Lung (tissue), 12 donors: ENCODE measurements around the gene SUN1. TPM values are rescaled to one million over a fixed set of nuclear protein-coding genes. Genes with fewer than 3 reads are reported as not detected.

Experiments
- ATAC-seq: fragments of 200-7000 bp; cut with Tn5 transposase; one replicate; pipeline ENCODE4 v1.9.1; 2020; ENCODE audit warnings: moderate number of reproducible peaks; ENCODE audit not compliant: insufficient read depth, low FRiP score
- DNase-seq, 3 donors: peaks; one replicate each; pipeline ENCODE4 v3.0.0-alpha.2; 2013 to 2017
- H3K27ac ChIP-seq, 2 donors: one replicate each; pipeline ENCODE4 v1.5.1; 2013; ENCODE audit warnings: mild to moderate bottlenecking in 2 of 2, moderate library complexity in 2 of 2, control low read depth in 1 of 2, inconsistent platforms in 1 of 2, low read depth in 1 of 2, low read length in 1 of 2
- H3K27me3 ChIP-seq, 3 donors: one replicate each; pipeline ENCODE4 v1.5.1; 2013; ENCODE audit warnings: low read length in 2 of 3; ENCODE audit not compliant: control insufficient read depth in 3 of 3, insufficient read depth in 3 of 3
- H3K36me3 ChIP-seq, 4 donors: one replicate each; pipeline ENCODE4 v1.5.1; 2013; ENCODE audit warnings: low read length in 4 of 4, mild to moderate bottlenecking in 1 of 4, moderate library complexity in 1 of 4; ENCODE audit not compliant: control insufficient read depth in 4 of 4, insufficient read depth in 4 of 4
- H3K4me1 ChIP-seq, 5 donors: one replicate each; pipeline ENCODE4 v1.5.1; 2013; ENCODE audit warnings: low read length in 5 of 5, mild to moderate bottlenecking in 2 of 5, moderate library complexity in 1 of 5; ENCODE audit not compliant: control insufficient read depth in 5 of 5, insufficient read depth in 5 of 5
- H3K4me3 ChIP-seq: one replicate; pipeline ENCODE4 v1.5.1; 2013; ENCODE audit warnings: mild to moderate bottlenecking, control low read depth, moderate library complexity
- H3K9ac ChIP-seq, 2 donors: one replicate each; pipeline ENCODE4 v1.5.1; 2013; ENCODE audit warnings: low read length in 2 of 2, control low read depth in 1 of 2; ENCODE audit not compliant: insufficient read depth in 1 of 2
- H3K9me3 ChIP-seq, 4 donors: one replicate each; pipeline ENCODE4 v1.5.1; 2013; ENCODE audit warnings: low read length in 3 of 4, mild to moderate bottlenecking in 1 of 4, moderate library complexity in 1 of 4; ENCODE audit not compliant: control insufficient read depth in 4 of 4, insufficient read depth in 3 of 4
- WGBS, 2 donors: extraction: QIAGEN DNeasy Blood & Tissue Kit; methylation state at CpG; one replicate each; pipeline ENCODE4 v1.1.7; 2013; 5-methylcytosine and 5-hydroxymethylcytosine counted together
- polyA plus RNA-seq, 2 donors: library from polyadenylated mRNA; stranded (reverse); fragments of 200-250 nt; gene quantifications; one replicate each; pipeline ENCODE4 v1.2.1, GENCODE V29; 2013
- total RNA-seq, 2 donors: library from RNA; depleted of rRNA in 1 of 2; stranded (reverse); fragments of >200 nt in 1 of 2; gene quantifications; one replicate each; pipeline ENCODE4 v1.2.1, GENCODE V29; 2014 to 2021
- TF ChIP-seq, protein P1 (sequence below): IDR thresholded peaks from 2 replicates; pipeline ENCODE4 v1.5.1; 2012; ENCODE audit warnings: mild to moderate bottlenecking; ENCODE audit errors: control extremely low read depth, extremely low read depth
- donor health status: control.
- donor health status: control.
- donor health status: Bipolar disorder and iron deficiency.
- donor health status: healthy.
- donor health status: DM: yes; HTN: yes; CAD: no.

Gene SUN1
- total and polyA plus RNA-seq, 4 donors = 69.6 to 349 (median 104) TPM

DNA sequence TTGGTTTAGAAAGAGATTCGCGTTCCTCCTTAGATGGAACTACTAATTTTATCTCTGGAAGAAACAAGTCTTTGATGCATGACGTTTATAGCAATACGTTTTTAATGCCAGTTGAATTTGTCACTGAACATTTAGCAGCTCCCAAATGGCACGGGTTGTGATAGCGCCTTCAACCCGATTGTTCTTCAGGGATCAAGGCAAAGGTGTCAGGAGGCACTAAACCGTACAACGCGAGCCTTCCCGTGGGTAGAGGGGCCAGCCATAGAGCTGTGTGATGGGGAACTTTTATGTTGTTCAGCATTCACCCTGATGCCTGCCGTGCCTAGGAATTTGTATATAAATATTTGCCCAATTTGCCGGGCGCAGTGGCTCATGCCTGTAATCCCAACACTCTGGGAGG is 47.4 kb downstream of the SUN1 start:
- H3K4me1 ChIP-seq = peaks cover 4 to 20% (median 7%) of the 10 kb centered on the region in 5 donors
- no peak for ATAC-seq

DNA sequence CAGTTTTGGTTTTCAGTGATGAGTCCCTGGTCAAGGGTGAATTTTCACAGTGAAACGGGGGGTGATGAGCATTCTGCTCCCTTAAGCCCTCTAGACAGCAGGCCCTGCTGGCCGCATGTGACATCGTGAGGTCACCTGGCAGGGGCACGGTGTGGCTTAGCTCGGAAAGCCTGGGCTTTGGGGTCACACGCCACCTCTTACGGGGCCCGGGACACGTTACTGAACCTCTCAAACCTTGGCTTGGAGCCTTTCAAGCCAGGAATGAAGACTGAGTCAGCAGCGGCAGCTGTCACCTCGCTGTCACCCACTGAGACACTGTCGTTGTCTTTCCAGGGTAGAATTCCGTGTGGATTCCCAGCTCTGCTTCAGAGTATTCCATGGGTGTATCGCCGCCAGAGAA is 48.2 kb downstream of the SUN1 start:
- peaks cover 4 to 23% (median 7%) of the 10 kb centered on the region in 5 donors for H3K4me1 ChIP-seq
- no peak overlapping the region for H3K4me3 ChIP-seq
- H3K27ac ChIP-seq = peak overlapping the region in 1 of 2 donors; percentile 24
- no peak for ATAC-seq
- H3K9ac ChIP-seq = no peak overlapping the region
- H3K36me3 ChIP-seq = peaks cover 0 to 9% (median 5%) of the 10 kb centered on the region in 4 donors
- no peaks in the 10 kb centered on the region for H3K27me3 ChIP-seq
- TF ChIP-seq, protein P1, sequence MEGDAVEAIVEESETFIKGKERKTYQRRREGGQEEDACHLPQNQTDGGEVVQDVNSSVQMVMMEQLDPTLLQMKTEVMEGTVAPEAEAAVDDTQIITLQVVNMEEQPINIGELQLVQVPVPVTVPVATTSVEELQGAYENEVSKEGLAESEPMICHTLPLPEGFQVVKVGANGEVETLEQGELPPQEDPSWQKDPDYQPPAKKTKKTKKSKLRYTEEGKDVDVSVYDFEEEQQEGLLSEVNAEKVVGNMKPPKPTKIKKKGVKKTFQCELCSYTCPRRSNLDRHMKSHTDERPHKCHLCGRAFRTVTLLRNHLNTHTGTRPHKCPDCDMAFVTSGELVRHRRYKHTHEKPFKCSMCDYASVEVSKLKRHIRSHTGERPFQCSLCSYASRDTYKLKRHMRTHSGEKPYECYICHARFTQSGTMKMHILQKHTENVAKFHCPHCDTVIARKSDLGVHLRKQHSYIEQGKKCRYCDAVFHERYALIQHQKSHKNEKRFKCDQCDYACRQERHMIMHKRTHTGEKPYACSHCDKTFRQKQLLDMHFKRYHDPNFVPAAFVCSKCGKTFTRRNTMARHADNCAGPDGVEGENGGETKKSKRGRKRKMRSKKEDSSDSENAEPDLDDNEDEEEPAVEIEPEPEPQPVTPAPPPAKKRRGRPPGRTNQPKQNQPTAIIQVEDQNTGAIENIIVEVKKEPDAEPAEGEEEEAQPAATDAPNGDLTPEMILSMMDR = no peak
- H3K9me3 ChIP-seq = no peaks in the 10 kb centered on the region
- no peak for DNase-seq
- WGBS, 2 donors = 86 to 91% methylated on average over 15 of the region's 15 CpGs

More for the DNA sequence above, 47.4 kb downstream of the SUN1 start:
- TF ChIP-seq, protein P1 = no peak
- Histone ChIP-seq H3K27me3 (no peaks in the 10 kb centered on the region), H3K4me3 (no peak overlapping the region), H3K9me3 (no peaks in the 10 kb centered on the region), H3K27ac (no peak overlapping the region), H3K9ac (no peak overlapping the region), H3K36me3 (peaks cover 0 to 9% (median 5%) of the 10 kb centered on the region in 4 donors)
- no peak for DNase-seq
- 88 to 91% methylated on average over 14 of the region's 14 CpGs for WGBS, 2 donors

DNA sequence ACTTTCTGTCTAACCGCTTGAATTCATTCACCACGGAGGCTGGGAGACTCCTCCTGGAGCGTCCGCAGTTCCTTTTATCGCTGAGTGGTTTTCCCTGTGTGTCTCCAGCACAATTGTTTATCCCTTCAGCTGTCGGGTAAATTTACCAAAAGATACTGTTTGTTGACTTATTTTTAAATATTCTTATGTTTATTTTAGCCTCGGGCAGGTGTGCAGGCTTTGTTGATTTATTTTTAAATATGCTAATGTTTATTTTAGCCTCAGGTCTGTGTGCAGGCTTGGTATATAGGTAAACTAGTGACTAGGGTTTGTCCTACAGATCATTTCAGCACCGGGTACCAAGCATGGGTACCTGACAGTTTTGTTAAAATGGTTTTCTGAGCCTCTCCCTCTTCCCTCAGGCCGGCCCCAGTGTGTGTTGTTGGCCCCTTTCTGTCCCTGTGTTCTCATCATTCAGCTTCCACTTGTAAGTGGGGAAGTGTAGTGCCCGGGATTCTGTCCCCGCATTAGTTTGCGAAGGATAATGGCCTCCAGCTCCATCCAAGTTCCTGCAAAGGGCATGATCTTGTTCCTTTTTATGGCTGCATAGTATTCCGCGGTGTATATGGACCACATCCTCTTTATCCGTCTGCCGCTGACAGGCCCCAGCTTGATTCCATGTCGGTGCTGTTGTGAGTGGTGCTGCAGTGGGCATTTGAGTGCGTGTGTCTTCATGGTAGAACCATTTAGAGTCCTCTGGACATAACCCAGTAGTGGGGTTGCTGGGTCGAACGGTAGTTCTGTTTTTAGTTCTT is 49.4 kb downstream of the SUN1 start:
- Histone ChIP-seq H3K9me3 (no peaks in the 10 kb centered on the region), H3K27ac (no peak overlapping the region), H3K4me3 (no peak overlapping the region), H3K4me1 (peaks cover 4 to 21% (median 7%) of the 10 kb centered on the region in 5 donors), H3K9ac (no peak overlapping the region), H3K36me3 (peaks cover 0 to 11% (median 5%) of the 10 kb centered on the region in 4 donors), H3K27me3 (no peaks in the 10 kb centered on the region)
- TF ChIP-seq, protein P1 = no peak
- 94 to 96% methylated on average over 20 of the region's 20 CpGs for WGBS, 2 donors
- DNase-seq (no peak), ATAC-seq (no peak)
